PC-3 (cell line): ENCODE results near the gene ARVCF.

Experiments
- EZH2phosphoT487 ChIP-seq: fragments of 300-600 bp; sonication (generic); IDR thresholded peaks from 2 replicates; pipeline ENCODE4 v1.6.1; 2018; ENCODE audit warnings: mild to moderate bottlenecking, antibody characterized with exemption, low read length, borderline replicate concordance
- TF ChIP-seq, protein P1 (sequence below): fragments of 300-600 bp; sonication (generic); conservative IDR thresholded peaks from 2 replicates; pipeline ENCODE4 v1.5.1; 2017; ENCODE audit warnings: antibody characterized with exemption, low read depth, mild to moderate bottlenecking, low read length

- TF ChIP-seq, protein P1, sequence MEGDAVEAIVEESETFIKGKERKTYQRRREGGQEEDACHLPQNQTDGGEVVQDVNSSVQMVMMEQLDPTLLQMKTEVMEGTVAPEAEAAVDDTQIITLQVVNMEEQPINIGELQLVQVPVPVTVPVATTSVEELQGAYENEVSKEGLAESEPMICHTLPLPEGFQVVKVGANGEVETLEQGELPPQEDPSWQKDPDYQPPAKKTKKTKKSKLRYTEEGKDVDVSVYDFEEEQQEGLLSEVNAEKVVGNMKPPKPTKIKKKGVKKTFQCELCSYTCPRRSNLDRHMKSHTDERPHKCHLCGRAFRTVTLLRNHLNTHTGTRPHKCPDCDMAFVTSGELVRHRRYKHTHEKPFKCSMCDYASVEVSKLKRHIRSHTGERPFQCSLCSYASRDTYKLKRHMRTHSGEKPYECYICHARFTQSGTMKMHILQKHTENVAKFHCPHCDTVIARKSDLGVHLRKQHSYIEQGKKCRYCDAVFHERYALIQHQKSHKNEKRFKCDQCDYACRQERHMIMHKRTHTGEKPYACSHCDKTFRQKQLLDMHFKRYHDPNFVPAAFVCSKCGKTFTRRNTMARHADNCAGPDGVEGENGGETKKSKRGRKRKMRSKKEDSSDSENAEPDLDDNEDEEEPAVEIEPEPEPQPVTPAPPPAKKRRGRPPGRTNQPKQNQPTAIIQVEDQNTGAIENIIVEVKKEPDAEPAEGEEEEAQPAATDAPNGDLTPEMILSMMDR = no peak
- TF ChIP-seq EZH2phosphoT487 = no peak
Measured at GRCh38 chr22:19988331-19988808, 28.3 kb downstream of the ARVCF start.
